Pulmonary artery endothelial cell (primary cell): Measurements from ENCODE around the gene SUN2. TPM values are rescaled to one million over a fixed set of nuclear protein-coding genes. Genes with fewer than 3 reads are reported as not detected.

Source experiments
- DNase-seq: peaks from one replicate; pipeline ENCODE4 v3.0.0-alpha.2; 2011; ENCODE audit warnings: low read depth, low spot score
- total RNA-seq: library from RNA; depleted of rRNA; stranded (reverse); fragments of >200 nt; gene quantifications from 2 replicates; pipeline ENCODE4 v1.2.3, GENCODE V29; 2014

Gene SUN2
- total RNA-seq, 1 donor from 2014 or later = 119 TPM

DNA sequence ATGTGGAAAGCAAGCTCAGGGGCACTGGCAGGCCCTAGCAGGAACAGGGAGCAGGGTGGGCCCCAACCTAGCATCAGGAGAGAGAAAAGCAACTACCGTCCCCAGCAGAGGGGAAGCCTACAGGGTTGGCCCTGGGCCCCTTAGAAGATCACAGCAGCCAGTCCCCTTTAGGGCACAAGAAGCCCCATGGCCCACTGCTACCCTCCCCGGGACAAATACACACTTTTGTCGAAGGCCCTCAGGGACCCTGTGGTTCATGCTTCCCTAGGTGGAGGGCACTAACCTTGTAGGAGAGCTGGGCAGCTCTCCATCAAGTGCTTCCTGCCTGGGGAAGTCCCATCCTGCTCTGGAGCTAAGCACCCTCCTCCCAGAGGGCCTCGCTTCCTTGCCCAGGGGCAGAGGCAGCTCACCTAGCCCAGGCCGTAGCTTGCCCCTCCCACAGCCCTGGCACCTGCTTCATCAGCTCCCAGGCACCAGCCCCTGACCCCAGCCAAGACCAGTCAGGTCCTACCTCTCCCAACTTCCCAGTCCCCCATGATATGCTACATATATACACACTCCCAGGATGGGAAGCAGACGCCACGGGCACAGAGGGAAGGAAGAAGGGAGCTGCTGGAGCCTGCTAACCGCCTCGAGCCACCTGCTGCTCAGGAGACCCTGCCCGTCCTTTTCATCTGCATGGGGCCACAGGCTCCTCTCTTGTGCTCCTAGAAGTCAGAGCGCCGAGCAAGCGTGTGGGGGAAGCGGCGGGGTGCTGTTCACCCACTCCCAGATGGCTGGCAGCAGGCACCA is 20.1 kb downstream of the SUN2 start:
- DNase-seq = no peak

DNA sequence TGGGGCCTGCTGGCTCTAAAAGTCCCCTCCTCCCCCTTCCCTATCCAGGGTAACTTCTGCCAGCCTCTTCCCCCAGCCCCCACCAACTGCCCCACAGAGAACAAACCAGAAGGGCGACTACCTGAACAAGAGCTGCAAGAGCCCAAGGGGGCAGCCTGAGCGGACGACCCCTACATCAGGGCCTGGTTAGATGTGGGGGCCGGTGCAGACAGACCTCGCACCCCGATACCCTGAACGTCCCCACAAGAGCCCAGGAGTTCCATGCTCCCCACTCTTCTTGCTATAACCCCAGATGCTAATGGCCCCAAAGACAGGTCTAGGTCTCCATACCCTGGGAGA is 20.7 kb downstream of the SUN2 start:
- DNase-seq = no peak

DNA sequence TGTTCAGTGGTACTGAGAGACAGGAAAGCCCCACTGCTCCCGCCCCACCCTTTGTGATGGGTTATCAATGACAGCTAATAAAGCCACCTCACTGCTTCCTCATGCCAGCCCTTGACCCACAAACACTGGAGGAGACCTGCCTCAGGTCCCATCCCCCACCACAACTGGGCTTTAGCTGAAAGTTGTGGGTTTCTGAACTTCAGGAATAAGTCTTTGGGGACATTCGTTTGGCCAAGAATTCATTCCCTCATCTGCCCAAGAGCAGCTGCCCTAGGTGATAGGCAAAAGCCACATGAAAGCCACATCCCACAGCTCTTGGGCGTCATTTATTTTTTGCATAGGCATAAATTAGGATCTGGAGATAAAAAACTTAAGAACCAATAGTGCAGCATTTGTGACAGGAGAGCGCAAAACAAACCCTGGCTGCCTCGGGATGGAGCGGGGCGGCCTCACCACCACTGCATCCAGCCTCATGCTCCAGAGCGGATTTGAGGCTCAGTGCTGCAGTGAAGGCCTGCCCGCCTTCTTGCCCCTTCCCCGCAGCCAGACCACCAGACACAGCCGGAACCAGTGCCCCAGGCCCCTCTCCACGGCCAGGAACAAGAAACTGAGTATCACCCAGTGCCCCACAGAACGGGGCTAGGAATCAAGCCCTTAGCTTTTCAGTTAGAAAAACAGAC is 21.2 kb downstream of the SUN2 start:
- no peak for DNase-seq

GRCh38 chr22:38733724-38734381 is 21.9 kb downstream of the SUN2 start:
- DNase-seq = no peak

DNA sequence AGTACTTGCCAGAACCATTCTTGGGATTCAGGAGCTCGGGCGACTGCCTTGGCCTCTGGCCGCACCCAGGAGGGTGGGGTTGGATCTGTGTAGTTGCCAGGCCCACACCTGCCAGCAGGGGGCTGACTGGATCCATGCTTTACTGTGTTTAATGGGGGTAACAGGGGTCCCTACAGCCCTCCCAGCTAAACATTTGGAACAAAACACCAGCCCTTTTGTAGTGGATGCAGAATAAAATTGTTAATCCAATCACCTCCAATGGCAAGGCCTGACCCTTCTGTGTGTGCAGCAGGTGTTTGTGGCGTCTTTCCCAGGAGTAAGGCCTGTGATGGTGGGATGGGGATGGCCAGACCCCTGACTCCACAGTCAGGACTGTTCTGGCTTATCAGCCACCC is 22.5 kb downstream of the SUN2 start:
- no peak for DNase-seq

GRCh38 chr22:38732251-38732815 is 23.5 kb downstream of the SUN2 start:
- no peak for DNase-seq

- DNase-seq = no peak
Measured at GRCh38 chr22:38731703-38732161, 24.1 kb downstream of the SUN2 start.

GRCh38 chr22:38730411-38730871 is 25.4 kb downstream of the SUN2 start:
- no peak for DNase-seq

DNA sequence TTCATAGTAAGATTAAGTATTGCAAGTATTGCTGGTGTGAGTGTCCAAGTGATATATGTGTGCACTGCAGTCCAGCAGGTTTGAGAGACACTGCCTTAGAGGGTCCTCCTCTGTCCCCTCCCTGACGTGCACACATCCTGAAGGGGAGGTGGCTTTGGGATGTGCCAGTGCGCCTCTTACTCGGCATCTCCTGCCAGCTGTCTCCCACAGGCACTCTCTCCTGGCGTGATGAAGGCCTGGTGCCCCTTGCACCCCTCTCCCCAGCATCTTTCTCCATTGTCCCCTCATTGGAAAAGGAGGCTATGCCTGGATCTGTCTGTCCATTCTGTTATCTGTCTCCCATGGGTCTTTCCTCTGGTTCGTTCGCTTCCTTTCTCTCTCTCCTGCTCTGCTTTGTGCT is 25.9 kb downstream of the SUN2 start:
- no peak for DNase-seq

- no peak for DNase-seq
Measured at GRCh38 chr22:38728871-38729796, 26.7 kb downstream of the SUN2 start.

- no peak for DNase-seq
Measured at GRCh38 chr22:38727530-38728451, 28.0 kb downstream of the SUN2 start.

GRCh38 chr22:38727123-38727522 is 28.7 kb downstream of the SUN2 start:
- no peak for DNase-seq

DNA sequence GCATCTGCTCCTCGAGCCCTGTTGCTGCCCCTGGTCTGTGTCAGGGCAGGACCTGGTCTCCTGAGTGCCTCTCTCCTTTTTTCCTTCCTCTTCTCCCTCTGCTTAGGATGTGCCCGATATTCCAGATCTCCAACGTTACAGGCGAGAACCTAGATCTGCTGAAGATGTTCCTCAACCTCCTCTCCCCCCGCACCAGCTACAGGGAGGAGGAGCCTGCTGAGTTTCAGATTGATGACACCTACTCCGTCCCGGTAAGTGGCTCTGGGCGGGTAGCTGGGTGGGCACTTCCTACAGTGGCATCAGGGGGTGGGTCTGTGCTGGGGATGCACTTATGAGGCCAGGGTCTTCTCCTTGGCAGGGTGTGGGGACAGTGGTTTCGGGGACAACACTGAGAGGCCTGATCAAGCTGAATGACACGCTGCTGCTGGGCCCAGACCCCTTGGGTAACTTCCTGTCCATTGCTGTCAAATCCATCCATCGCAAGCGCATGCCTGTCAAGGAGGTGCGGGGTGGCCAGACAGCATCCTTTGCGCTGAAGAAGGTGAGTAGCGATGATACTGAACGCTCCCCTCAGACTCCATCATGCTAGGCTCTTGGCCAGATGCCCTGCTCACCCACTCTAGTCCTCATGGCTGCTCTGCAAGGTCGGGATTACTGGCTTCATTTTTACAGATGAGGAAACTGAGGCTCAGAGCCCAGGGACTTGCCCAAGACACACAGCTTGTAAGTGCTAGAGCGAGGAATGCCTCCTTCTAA is 29.7 kb downstream of the SUN2 start:
- no peak for DNase-seq

GRCh38 chr22:38724926-38725571 is 30.7 kb downstream of the SUN2 start:
- no peak for DNase-seq

DNA sequence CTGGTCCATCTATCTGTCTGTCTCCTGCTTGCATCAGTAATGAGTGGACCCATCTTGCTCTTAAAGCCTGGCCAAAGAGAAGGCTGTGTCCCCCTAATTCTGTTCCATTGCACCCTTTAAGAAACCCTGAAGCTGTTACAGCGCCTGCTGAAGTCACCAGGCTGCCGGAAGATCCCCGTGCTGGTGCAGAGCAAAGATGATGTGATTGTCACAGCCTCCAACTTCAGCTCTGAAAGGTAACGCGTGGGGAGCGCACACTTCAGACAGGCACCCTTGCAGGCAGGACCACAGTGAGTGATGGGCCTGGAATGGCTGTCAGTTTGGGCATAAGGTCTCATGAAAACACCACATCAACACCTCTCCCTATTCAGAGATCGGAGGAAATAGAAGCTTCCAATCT is 31.6 kb downstream of the SUN2 start:
- DNase-seq = no peak

DNA sequence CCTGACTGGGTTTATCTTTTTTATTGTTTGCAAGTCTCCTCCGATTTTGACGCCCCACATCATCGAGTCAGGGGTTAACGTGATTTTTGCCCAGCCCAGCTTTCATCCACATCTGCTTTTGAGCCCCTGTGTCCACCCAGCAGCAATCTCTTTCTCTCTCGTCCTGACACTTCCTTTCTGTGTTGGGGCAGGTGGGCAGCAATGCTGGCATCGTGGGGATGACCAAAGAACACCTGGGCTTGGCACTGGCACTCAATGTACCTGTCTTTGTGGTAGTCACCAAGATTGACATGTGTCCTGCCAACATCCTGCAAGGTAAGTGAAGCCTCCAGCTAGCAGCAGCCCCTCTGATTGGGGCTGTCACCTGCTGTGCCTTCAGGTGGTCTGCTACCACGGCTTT is 34.2 kb downstream of the SUN2 start:
- no peak for DNase-seq

GRCh38 chr22:38720350-38720749 is 35.4 kb downstream of the SUN2 start:
- no peak for DNase-seq

DNA sequence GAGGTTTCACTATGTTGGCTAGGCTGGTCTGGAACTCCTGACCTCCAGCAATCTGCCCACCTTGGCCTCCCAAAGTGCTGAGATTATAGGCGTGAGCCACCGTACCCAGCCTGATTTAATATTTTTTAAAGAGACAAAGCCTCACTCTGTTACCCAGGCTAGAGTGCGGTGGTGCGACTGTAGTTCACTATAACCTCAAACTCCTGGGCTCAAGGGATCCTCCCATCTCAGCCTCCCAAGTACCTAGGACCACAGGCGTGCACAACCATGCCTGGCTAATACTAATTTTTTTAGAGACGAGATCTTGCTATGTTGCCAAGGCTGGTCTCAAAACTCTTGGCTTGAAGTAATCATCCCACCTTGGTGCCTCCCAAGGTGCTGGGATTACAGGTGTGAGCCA is 36.6 kb downstream of the SUN2 start:
- DNase-seq = no peak

DNA sequence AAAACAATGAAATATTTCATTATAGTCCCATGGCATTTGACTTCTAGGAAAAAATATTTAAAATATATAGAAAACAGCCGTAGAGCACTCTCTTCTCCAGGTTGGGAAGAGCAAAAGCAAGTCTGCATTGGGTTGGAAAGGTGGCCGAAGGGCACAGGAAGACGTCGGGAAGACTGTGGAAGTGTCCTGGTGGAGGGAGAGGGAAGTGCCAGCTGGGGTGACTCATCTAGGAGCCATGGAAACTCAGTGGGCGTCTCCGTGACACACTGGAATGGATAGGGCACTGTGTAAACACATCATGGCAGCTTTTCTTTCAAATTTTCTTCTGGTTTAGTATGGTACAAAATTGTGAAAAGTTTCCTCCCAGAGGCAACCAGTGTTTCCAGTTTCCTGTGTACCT is 37.4 kb downstream of the SUN2 start:
- DNase-seq = peak; percentile 51
